Measurements from ENCODE around the gene ZDHHC7.

GRCh38 chr16:84931107-84931494, 80.2 kb downstream of the ZDHHC7 start:
- TF ChIP-seq CTCF (IDR thresholded peaks at IDR 0.05) = no peak
- no peak for TF ChIP-seq POLR2A (IDR thresholded peaks at IDR 0.05)
- TF ChIP-seq EP300 (IDR thresholded peaks at IDR 0.05) = no peak
